SH-SY5Y (cell line): Measurements from ENCODE around the gene AP1AR.

Experiments used
- GATA2 ChIP-seq: IDR thresholded peaks from 2 replicates; pipeline ENCODE4 v1.6.1; 2011; ENCODE audit warnings: mild to moderate bottlenecking, low read depth, low read length
- GATA3 ChIP-seq: IDR thresholded peaks from 2 replicates; pipeline ENCODE4 v1.6.1; 2011; ENCODE audit warnings: low read depth, mild to moderate bottlenecking, low read length, moderate library complexity

DNA sequence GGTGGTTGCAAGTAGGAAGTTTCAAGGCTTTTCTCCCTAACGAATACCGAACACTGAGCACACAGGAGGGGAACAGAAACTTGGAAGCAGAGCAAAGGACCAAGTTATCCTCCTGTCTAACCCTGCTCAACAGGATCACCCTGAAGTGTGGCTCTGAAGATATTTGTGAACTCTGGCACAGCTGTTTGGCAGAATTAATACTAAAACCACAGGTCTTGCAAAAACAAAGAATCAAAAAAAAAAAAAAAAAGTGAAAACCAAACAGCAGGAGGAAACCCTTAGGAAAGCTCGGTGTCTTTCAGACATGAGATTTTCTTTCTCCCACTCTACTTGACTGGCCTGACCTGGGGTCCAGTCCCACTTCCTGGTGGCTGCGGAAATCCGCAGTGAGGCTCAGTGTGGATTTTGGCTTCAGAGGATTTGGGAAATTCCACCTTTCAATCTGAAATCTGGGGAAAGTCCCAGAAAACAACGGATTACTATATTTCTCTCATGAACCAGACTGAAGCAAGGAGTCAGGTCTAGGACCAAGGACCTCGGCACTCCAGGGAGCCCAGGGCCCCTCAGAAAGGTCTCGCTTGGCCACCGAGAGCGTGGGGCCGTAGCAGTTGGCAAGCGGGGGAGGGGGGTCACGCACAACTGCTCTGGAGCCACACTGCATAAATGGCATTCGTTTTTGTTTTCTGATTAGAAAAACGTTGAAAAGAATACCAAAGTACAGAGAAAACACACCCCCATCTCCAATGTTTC is 53.2 kb downstream of the AP1AR start:
- TF ChIP-seq GATA3 (no peak), GATA2 (no peak)
